ENCODE measurements around the gene RPL18A. TPM values are rescaled to one million over a fixed set of nuclear protein-coding genes. Genes with fewer than 3 reads are reported as not detected.
A peak's percentile ranks its signal among the peaks of the same experiment; 100 is the strongest.

The RPL18A gene
- polyA plus RNA-seq, 1 experiment = 2,264 TPM

GRCh38 chr19:17846146-17846545, 13.6 kb upstream of the RPL18A start:
- H3K36me3 ChIP-seq (ENCODE audit: control insufficient read depth, insufficient read depth, low read length) = peaks cover 4% of the 10 kb centered on the region; the same call in 1 of the 2 replicates
- no peaks in the 10 kb centered on the region for H3K27me3 ChIP-seq (ENCODE audit: control insufficient read depth, insufficient read depth, low read length)
- POLR2A ChIA-PET = no interaction called here
- no peak for TF ChIP-seq CTCF (IDR thresholded peaks at IDR 0.05; ENCODE audit: insufficient read depth, low read depth, low read length)
- H3K4me3 ChIP-seq (ENCODE audit: low read depth, low read length) = no peak overlapping the region
- no peak for DNase-seq (ENCODE audit: low read depth)
- CTCF ChIA-PET = interaction anchor here (6.7 kb wide), 1 partner anchor 14 kb away, joined by 30 read pairs; the partner anchor contains the start of gene RPL18A

GRCh38 chr19:17847538-17848366, 12.0 kb upstream of the RPL18A start, which contains the start of gene JAK3:
Gene JAK3, minus strand, starts transcription at chr19:17847982. Its CDS starts 3,565 bp downstream, at chr19:17844417.
- CTCF ChIA-PET = interaction anchor here (0.6 to 6.7 kb wide), 3 partner anchors 13 to 462 kb away, joined by 3 to 30 read pairs (median 3); partner anchors contain the start of gene RPL18A
- DNase-seq (ENCODE audit: low read depth) = no peak
- no peak for TF ChIP-seq CTCF (IDR thresholded peaks at IDR 0.05; ENCODE audit: insufficient read depth, low read depth, low read length)

GRCh38 chr19:17848595-17849292, 11.0 kb upstream of the RPL18A start:
- Histone ChIP-seq H3K36me3 (ENCODE audit: control insufficient read depth, insufficient read depth, low read length) (peaks cover 1% of the 10 kb centered on the region; the same call in 1 of the 2 replicates), H3K4me3 (ENCODE audit: low read depth, low read length) (no peak overlapping the region), H3K27me3 (ENCODE audit: control insufficient read depth, insufficient read depth, low read length) (no peaks in the 10 kb centered on the region)
- TF ChIP-seq CTCF (IDR thresholded peaks at IDR 0.05; ENCODE audit: insufficient read depth, low read depth, low read length) = no peak
- ChIA-PET CTCF (interaction anchor here (0.6 to 6.7 kb wide), 3 partner anchors 12 to 1290 kb away, joined by 3 to 30 read pairs (median 4); partner anchors contain the start of gene RPL18A), POLR2A (interaction anchor here (0.7 kb wide), 1 partner anchor 11 kb away, joined by 4 read pairs; the partner anchor contains the start of gene RPL18A)
- no peak for DNase-seq (ENCODE audit: low read depth)

More at GRCh38 chr19:17847538-17848366, 12.0 kb upstream of the RPL18A start, which contains the start of gene JAK3:
- H3K27me3 ChIP-seq (ENCODE audit: control insufficient read depth, insufficient read depth, low read length) = no peaks in the 10 kb centered on the region
- peak within 1 kb of the TSS; percentile 52 for H3K4me3 ChIP-seq (ENCODE audit: low read depth, low read length)
- POLR2A ChIA-PET = interaction anchor here (0.5 kb wide), 1 partner anchor 511 kb away, joined by 17 read pairs; no protein-coding TSS in a partner anchor
- H3K36me3 ChIP-seq (ENCODE audit: control insufficient read depth, insufficient read depth, low read length) = peaks cover 2% of the 10 kb centered on the region; the same call in 1 of the 2 replicates

DNA sequence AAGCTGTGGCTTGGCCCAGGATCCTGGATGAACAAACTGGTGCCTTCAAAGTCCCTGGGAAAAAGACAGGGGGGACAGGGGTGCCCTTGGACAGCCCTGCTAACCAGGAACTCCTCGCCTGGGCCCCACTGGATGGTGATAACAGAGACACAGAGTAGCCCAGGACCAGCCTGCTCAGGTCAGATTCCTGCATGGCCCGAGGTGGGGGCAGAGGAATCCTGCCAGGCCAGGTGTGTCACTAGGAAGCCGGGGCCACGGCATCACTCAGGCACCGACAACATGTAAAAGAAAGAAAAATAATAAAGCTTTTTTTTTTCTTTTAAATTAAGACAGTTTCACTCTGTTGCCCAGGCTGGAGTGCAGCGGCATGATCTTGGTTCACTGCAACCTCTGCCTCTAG, 5.6 kb upstream of the RPL18A start:
- H3K4me3 ChIP-seq (ENCODE audit: low read depth, low read length) = no peak overlapping the region
- H3K36me3 ChIP-seq (ENCODE audit: control insufficient read depth, insufficient read depth, low read length) = no peaks in the 10 kb centered on the region
- ChIA-PET CTCF (interaction anchor here (0.6 to 4.8 kb wide), 9 partner anchors 12 to 413 kb away, joined by 3 to 28 read pairs (median 4); partner anchors contain the start of gene CCDC124), POLR2A (no interaction called here)
- no peak for TF ChIP-seq CTCF (IDR thresholded peaks at IDR 0.05; ENCODE audit: insufficient read depth, low read depth, low read length)
- no peaks in the 10 kb centered on the region for H3K27me3 ChIP-seq (ENCODE audit: control insufficient read depth, insufficient read depth, low read length)
- no peak for DNase-seq (ENCODE audit: low read depth)
